ENCODE results near the gene ACOX2. TPM values are rescaled to one million over a fixed set of nuclear protein-coding genes. Genes with fewer than 3 reads are reported as not detected.

The ACOX2 gene
- total RNA-seq, 2 donors from 2014 or later, result 2.3 to 5.9 TPM

- no peak for TF ChIP-seq CTCF (IDR thresholded peaks at IDR 0.05)
- 89 to 91% methylated on average over 2 of the region's 2 CpGs for WGBS, 2 donors
Observed at GRCh38 chr3:58480309-58480708, 56.7 kb downstream of the ACOX2 start.

GRCh38 chr3:58478781-58479180, 58.2 kb downstream of the ACOX2 start:
- intact Hi-C loops (cut with DNase I), result no loop called here
- H3K4me3 ChIP-seq, result no peak overlapping the region
- 80 to 91% methylated on average over 2 of the region's 2 CpGs for WGBS, 2 donors

More at GRCh38 chr3:58480309-58480708, 56.7 kb downstream of the ACOX2 start:
- Histone ChIP-seq H3K36me3 (replicated peaks in 1 of 2; ENCODE audit: insufficient read depth in 1 of 2, low read depth in 2 of 2) (no peaks in the 10 kb centered on the region), H3K4me1 (no peaks in the 10 kb centered on the region), H3K27me3 (no peaks in the 10 kb centered on the region), H3K9me3 (no peaks in the 10 kb centered on the region), H3K4me3 (no peak overlapping the region), H3K27ac (no peak overlapping the region)
- intact Hi-C loops (cut with DNase I), result no loop called here
- ATAC-seq (no peak), DNase-seq (no peak)

GRCh38 chr3:58474967-58475578, 61.9 kb downstream of the ACOX2 start:
- ATAC-seq (no peak), DNase-seq (no peak)
- H3K9me3 ChIP-seq, result no peaks in the 10 kb centered on the region
- TF ChIP-seq POLR2A (IDR thresholded peaks at IDR 0.05), result no peak
- TF ChIP-seq CTCF (IDR thresholded peaks at IDR 0.05), result no peak
- no peak overlapping the region for H3K27ac ChIP-seq
- H3K4me3 ChIP-seq, result no peak overlapping the region
- H3K4me1 ChIP-seq, result peaks cover 21% of the 10 kb centered on the region
- 74 to 79% methylated on average over 3 of the region's 3 CpGs for WGBS, 2 donors
- H3K27me3 ChIP-seq, result no peaks in the 10 kb centered on the region
- intact Hi-C loops (cut with DNase I), result no loop called here
- H3K36me3 ChIP-seq (replicated peaks in 1 of 2; ENCODE audit: insufficient read depth in 1 of 2, low read depth in 2 of 2), result no peaks in the 10 kb centered on the region

More at GRCh38 chr3:58478781-58479180, 58.2 kb downstream of the ACOX2 start:
- Histone ChIP-seq H3K4me1 (no peaks in the 10 kb centered on the region), H3K36me3 (replicated peaks in 1 of 2; ENCODE audit: insufficient read depth in 1 of 2, low read depth in 2 of 2) (no peaks in the 10 kb centered on the region), H3K9me3 (no peaks in the 10 kb centered on the region), H3K27me3 (no peaks in the 10 kb centered on the region), H3K27ac (no peak overlapping the region)
- DNase-seq, result no peak
- no peak for ATAC-seq
- TF ChIP-seq CTCF (IDR thresholded peaks at IDR 0.05) (no peak), POLR2A (IDR thresholded peaks at IDR 0.05) (no peak)

- no peak overlapping the region for H3K4me3 ChIP-seq
- no peaks in the 10 kb centered on the region for H3K27me3 ChIP-seq
- 92 to 100% methylated on average over 1 of the region's 1 CpG for WGBS, 2 donors
- H3K27ac ChIP-seq, result no peak overlapping the region
- DNase-seq (peak in 1 of 4 donors; percentile 29), ATAC-seq (no peak)
- intact Hi-C loops (cut with DNase I), result no loop called here
- no peaks in the 10 kb centered on the region for H3K36me3 ChIP-seq (replicated peaks in 1 of 2; ENCODE audit: insufficient read depth in 1 of 2, low read depth in 2 of 2)
- peaks cover 21% of the 10 kb centered on the region for H3K4me1 ChIP-seq
- no peak for TF ChIP-seq CTCF (IDR thresholded peaks at IDR 0.05)
- no peak for TF ChIP-seq POLR2A (IDR thresholded peaks at IDR 0.05)
- H3K9me3 ChIP-seq, result no peaks in the 10 kb centered on the region
Observed at GRCh38 chr3:58474348-58474911, 62.6 kb downstream of the ACOX2 start.

- no peak for DNase-seq
- Histone ChIP-seq H3K36me3 (replicated peaks in 1 of 2; ENCODE audit: insufficient read depth in 1 of 2, low read depth in 2 of 2) (no peaks in the 10 kb centered on the region), H3K27me3 (no peaks in the 10 kb centered on the region), H3K9me3 (no peaks in the 10 kb centered on the region), H3K27ac (no peak overlapping the region), H3K4me1 (peaks cover 21% of the 10 kb centered on the region), H3K4me3 (no peak overlapping the region)
- TF ChIP-seq CTCF (IDR thresholded peaks at IDR 0.05), result no peak
- no peak for TF ChIP-seq POLR2A (IDR thresholded peaks at IDR 0.05)
- ATAC-seq, result no peak
- WGBS, 2 donors, result 84 to 93% methylated on average over 1 of the region's 1 CpG
- intact Hi-C loops (cut with DNase I), result no loop called here
Observed at GRCh38 chr3:58473275-58473674, 63.7 kb downstream of the ACOX2 start.

Data from body of pancreas (tissue), 4 donors.